Measurements from ENCODE around the gene ECHS1.

- no peak for TF ChIP-seq CTCF (IDR thresholded peaks at IDR 0.05)
- no peak for TF ChIP-seq ZFX (IDR thresholded peaks at IDR 0.05; ENCODE audit: borderline replicate concordance)
Observed at GRCh38 chr10:133403784-133404183, 30.6 kb upstream of the ECHS1 start.

All from 22Rv1 (cell line).